HG03095 (cell line): ENCODE results near the gene ANKS1B.
A peak's percentile ranks its signal among the peaks of the same experiment; 100 is the strongest.
"Not testable (repeated sequence)": the region's sequence is repeated elsewhere in the genome, so short reads cannot be mapped to it uniquely, and the experiment has no call there.

ENCODE experiments used
- ATAC-seq: cut with Tn5 transposase; IDR thresholded peaks from one replicate; pipeline ENCODE4 v1.9.1; 2021; ENCODE audit warnings: moderate library complexity; ENCODE audit not compliant: unreplicated experiment

ANKS1B gene

DNA sequence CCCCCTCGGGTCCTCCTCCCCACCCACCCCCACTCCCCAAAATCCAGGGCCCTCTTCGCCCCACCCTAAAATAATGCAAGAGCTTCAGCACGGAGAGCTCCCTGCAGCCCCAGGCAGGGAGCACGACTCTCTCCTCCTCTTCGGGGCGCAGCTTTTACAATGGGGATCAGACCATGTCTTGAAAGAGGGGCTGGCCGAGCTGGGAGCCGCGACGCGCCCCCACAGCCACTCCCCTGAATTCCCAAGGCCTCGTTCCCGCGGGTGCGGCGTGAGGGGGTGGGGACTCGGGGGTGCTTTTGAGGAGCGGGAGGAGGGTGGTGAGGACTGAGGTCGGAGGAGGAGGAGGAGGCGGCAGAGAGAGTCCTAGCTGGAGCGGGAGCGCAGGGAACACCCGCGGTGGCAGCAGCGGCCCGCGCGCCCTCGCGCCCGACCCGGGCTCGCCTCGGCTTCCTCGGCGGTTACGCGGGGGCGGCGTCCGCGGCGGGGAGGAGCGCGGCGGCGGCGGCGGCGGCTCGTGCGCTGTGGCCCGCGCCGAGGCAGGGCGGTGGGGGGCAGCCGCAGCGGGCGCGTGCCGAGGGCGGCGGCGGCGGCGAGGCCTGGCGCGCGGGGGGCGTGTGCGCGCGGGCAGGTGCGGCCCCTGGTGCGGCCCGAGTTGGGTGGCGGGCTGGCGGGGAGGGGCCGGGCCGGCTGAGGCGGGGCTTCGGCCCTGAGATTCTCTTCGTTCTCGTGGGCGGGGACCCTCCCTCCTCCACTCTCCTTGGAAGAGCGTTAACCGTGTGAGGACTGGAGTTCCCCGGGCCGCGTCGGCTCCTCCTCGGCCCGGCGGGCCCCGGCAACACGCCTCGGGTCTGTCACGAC, at the start of gene ANKS1B:
ANKS1B (minus strand) TSS at position 666 of the 858 bp plus-strand sequence. CDS start 699 bp downstream, outside the sequence.
- peak; percentile 60 for ATAC-seq

DNA sequence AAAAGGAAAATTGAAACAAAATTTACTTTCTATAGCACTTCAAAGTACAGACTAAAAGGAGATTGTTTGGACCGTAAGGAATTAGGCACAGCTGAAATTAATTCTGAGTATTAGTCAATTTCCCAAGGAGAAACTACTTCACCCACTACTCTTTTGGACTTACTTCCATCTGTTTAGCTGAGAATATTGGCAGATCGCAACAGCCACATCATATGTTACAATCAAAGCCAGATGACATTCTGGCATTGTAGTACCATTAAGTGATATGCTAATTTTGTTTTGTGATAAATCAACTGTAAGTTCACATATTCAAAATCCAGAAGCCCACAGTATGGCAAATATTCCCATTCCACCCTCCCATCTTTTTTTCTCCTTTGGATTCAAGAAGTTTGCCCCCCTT, 47.1 kb upstream of the ANKS1B start:
- no peak for ATAC-seq

GRCh38 chr12:100027671-100028070, 42.9 kb upstream of the ANKS1B start:
- ATAC-seq = no peak

DNA sequence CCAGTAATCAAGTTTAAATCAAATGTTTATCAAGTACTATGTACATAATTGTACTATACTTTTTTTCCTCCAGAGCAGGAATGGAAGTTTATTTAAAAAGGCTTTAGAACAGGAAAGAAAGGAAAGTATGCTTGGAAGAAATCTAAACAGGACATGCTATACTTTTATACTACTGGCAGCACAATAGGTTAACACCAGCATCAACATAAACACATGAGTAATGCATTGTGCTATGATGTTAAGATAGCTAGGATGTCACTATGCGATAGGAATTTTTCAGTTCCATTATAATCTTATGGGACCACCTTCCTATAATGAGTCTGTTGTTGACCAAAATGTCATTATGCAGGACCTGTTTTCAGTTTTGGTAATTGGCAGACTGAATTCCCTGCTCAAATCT, 41.5 kb upstream of the ANKS1B start:
- ATAC-seq = no peak

DNA sequence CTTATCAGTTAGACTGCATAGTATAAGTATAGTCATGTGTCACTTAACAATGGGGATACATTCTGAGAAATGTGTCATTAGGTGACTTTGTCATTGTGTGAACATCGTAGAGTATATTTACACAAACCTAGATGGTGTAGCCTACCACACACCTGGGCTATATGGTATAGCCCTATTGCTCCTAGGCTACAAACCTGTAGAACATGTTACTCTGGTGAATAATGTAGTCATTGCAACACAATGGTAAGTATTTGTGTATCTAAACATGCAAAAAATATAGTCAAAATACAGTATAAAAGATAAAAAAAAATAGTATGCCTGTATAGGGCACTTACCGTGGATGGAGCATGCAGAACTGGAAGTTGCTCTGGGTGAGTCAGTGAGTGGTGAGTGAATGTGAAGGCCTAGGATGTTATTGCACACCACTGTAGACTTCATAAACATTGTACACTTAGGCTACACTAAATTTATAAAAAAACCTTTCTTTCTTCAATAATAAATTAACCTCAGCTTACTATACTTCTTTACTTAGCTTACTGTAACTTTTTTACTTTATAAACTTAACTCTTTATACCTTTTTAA, 40.3 kb upstream of the ANKS1B start:
- no peak for ATAC-seq

- no peak for ATAC-seq
Measured at GRCh38 chr12:100020370-100020769, 35.6 kb upstream of the ANKS1B start.

- no peak for ATAC-seq
Measured at GRCh38 chr12:100017056-100017455, 32.3 kb upstream of the ANKS1B start.

- not testable (repeated sequence) for ATAC-seq
Measured at GRCh38 chr12:100016304-100016703, 31.6 kb upstream of the ANKS1B start.

GRCh38 chr12:100005846-100006245, 21.1 kb upstream of the ANKS1B start:
- not testable (repeated sequence) for ATAC-seq

- no peak for ATAC-seq
Measured at GRCh38 chr12:99997806-99998205, 13.1 kb upstream of the ANKS1B start.

- ATAC-seq = no peak
Measured at GRCh38 chr12:99996095-99996494, 11.4 kb upstream of the ANKS1B start.

DNA sequence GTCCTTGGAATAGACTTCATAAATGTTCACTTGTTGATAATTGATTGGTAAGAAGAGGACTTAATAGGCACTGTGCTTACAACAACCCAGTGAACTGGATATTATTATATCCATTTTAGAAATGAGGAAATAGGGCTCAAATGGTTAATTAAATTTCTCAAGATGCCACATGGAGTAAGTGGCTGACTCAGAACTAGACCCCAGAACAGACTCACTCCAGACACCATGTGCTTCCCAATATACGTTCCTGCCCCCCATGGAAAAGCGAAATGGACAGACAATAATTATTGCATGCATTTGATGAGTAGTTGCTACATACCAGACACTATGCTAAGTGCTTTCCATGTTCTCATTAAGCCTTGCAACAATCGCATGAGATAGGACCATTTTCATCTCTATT, 895 bp upstream of the ANKS1B start:
- ATAC-seq = no peak

DNA sequence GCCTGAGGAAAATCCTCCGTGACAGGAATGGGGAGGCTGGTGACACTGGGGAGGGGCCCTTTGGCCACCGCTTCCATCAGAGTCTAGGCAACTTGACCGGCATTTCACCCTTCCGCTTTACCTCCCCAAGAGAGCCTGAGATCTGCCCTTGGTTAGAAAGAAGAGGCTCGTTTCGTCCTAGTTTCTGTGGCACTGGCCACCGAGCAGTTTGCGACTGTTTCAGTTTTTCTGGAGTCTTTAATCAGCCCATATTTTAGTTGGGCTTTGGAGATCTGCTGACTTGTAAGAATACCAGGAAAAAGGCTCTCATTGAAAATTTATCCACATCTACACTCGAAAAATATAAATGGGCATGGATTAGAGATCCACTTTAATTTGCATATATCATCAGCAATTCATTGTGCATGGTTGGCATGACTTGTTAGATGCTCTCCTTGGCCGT, 414 bp upstream of the ANKS1B start:
- peak; percentile 46 for ATAC-seq

DNA sequence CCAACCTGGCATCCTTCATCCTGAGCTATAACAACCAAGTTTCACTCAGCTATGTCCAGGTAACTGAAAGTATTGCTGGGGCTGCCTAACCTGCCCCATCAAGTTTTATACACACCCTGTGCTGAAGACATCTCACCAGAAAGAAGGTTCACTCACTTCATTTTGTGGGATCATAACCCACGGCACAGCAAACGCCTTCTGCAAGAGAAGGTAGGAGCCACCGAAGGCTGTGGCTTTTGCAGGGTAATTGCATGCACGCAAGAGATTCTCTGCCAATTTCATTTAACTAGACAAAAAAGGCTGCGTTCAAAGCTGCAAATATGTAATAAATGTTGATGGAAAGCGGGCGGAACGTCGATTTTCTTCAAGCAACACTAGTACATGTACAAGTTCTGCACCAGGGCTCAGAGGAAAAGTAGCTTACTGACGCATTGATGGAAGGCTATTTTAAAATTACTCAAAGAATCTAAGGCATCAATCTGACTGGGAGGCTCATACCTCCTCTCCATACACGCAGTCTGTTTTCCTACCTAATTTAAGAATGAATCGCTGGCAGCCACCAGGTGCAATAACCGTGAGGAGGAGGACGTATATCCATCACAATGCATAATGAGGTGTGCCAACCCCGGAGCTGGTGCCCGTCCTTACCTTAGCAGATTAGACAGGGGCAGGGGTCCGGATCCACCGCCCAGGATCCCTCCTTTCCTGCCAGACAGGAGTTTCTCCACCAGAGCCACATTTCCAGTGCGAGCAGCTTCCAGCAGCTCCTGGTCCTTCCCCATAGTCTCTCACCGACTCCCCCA, 1.1 kb downstream of the ANKS1B start:
- no peak for ATAC-seq

DNA sequence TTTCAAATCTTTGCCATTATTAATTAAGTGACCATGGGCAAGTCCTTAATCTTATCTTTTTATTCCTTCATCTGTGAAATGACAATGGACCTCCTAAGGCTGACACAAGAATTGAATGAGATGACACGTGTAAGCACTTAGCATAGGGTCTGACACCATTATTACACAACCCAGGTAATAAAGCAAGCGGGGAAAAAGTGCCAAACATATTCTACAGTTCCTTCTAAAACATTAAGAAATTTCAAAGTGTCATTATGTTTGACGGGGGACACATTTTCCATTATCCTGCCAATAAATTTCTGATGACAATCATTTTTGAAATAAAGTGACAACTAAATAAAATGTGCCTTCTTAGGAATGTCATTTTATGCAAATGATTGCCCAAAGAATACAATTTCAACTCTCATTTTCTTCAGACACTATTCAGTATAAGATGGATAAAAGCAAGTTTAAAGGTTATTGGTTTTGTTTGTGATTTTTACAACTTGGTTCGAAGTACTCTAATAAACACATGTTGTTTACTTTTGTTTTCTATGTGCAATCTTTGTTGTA, 3.0 kb downstream of the ANKS1B start:
- no peak for ATAC-seq

GRCh38 chr12:99979471-99979870, 5.3 kb downstream of the ANKS1B start:
- ATAC-seq = no peak

DNA sequence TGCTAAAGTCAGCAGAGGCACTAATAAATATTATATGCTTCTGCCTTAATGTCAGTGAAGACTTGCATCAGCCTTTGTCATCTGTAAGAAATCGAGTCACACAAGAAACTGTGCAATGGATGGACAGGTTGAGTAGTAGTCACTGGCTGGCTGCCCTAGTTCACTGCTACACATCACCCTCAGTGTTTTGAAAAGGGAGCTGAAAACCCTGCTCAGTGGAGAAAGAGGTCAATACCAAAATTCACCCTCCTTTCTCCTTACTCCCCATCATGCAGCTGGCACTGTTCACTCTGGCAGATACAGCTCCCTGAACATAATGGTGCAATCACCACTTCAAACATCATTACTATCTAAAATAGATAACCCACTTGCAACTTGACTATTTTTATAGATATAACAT, 6.6 kb downstream of the ANKS1B start:
- no peak for ATAC-seq

DNA sequence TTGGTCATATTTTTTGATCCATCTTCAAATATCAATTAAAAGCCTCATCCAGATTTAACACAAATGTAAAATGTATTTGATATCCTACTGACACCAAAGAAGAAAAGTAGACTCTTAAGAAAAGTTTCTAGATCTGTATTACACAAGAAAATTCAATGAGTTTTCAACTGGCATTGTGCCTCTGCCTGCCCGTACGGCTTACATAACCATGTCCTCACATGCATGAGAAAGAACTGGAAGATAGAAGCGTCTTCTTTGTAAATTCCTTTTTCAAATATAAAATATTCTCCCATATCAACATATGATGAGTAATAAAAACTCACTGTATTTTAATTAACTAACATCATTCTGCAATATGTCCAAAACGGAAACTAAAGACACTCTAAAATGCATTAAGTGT, 7.2 kb downstream of the ANKS1B start:
- ATAC-seq = no peak

DNA sequence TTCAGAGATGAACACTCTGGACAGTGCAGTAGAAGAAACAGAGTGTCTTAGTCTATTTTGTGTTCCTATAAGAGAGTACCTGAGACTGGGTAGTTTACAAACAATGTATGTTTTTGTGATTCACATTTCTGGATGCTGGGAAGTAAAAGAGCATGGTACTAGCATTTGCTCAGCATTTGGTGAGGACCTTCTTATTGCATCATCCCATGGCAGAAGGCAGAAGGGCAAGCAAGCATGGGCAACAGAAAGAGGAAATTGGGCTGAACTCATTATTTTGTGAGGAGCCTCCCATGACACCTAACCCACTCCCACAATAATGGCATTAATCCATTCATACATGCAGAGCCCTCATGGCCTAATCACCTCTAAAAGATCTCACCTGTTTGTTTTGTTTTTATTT, 8.0 kb downstream of the ANKS1B start:
- ATAC-seq = no peak

GRCh38 chr12:99975321-99975720, 9.4 kb downstream of the ANKS1B start:
- ATAC-seq = no peak

- no peak for ATAC-seq
Measured at GRCh38 chr12:99974146-99974545, 10.6 kb downstream of the ANKS1B start.
